22Rv1 (cell line): ENCODE data around the gene MAT2A.

ENCODE experiments used
- CTCF ChIP-seq: fragments of 450-650 bp; IDR thresholded peaks from 2 replicates; pipeline ENCODE4 v1.5.1; 2017; ENCODE audit warnings: mild to moderate bottlenecking
- ZFX ChIP-seq: fragments of 450-650 bp; IDR thresholded peaks from 2 replicates; pipeline ENCODE4 v1.6.1; 2017; ENCODE audit warnings: antibody characterized with exemption, borderline replicate concordance

- TF ChIP-seq CTCF (no peak), ZFX (no peak)
Measured at GRCh38 chr2:85523062-85523902, 15.7 kb upstream of the MAT2A start.
